Osteoblast (primary cell): ENCODE results near the gene AMMECR1. TPM values are rescaled to one million over a fixed set of nuclear protein-coding genes. Genes with fewer than 3 reads are reported as not detected.
A peak's percentile ranks its signal among the peaks of the same experiment; 100 is the strongest.

ENCODE experiments used
- DNase-seq: peaks from one replicate; pipeline ENCODE4 v3.0.0; 2011; ENCODE audit warnings: low spot score, mixed read lengths; ENCODE audit not compliant: insufficient read length; ENCODE audit errors: missing footprints
- H2AFZ ChIP-seq: 2 replicates; pipeline ENCODE4 v1.6.0; 2011; ENCODE audit warnings: mild to moderate bottlenecking, low read length
- H3K27ac ChIP-seq: 2 replicates; pipeline ENCODE4 v1.5.1; 2011; ENCODE audit warnings: mild to moderate bottlenecking, low read depth, low read length, moderate library complexity
- H3K27me3 ChIP-seq: 2 replicates; pipeline ENCODE4 v1.6.0; 2012; ENCODE audit warnings: mild to moderate bottlenecking, control low read depth, inconsistent platforms, low read length, moderate library complexity; ENCODE audit not compliant: insufficient read depth
- H3K36me3 ChIP-seq: 2 replicates; pipeline ENCODE4 v1.5.1; 2011; ENCODE audit warnings: mild to moderate bottlenecking, low read length, control low read depth, moderate library complexity; ENCODE audit not compliant: insufficient read depth
- H3K4me1 ChIP-seq: 2 replicates; pipeline ENCODE4 v1.5.1; 2011; ENCODE audit warnings: mild to moderate bottlenecking, low read length, control low read depth, moderate library complexity; ENCODE audit not compliant: insufficient read depth
- H3K4me2 ChIP-seq: 2 replicates; pipeline ENCODE4 v1.6.0; 2011; ENCODE audit warnings: mild to moderate bottlenecking, low read length; ENCODE audit not compliant: insufficient read depth
- H3K4me3 ChIP-seq: fragments of 200-600 bp; sonication (generic); 3 replicates; pipeline ENCODE4 v1.5.1; 2012; ENCODE audit warnings: mild to moderate bottlenecking, low read length, inconsistent platforms; ENCODE audit not compliant: insufficient read depth
- H3K79me2 ChIP-seq: 2 replicates; pipeline ENCODE4 v1.6.0; 2012; ENCODE audit warnings: mild to moderate bottlenecking, low read length, control low read depth, inconsistent platforms; ENCODE audit not compliant: insufficient read depth
- H3K9me3 ChIP-seq: 2 replicates; pipeline ENCODE4 v1.5.1; 2011; ENCODE audit warnings: low read depth, low read length, control low read depth
- H4K20me1 ChIP-seq: 2 replicates; pipeline ENCODE4 v1.6.0; 2012; ENCODE audit warnings: mild to moderate bottlenecking, low read length, control low read depth; ENCODE audit not compliant: insufficient read depth
- total RNA-seq: library from RNA; depleted of rRNA; stranded (reverse); fragments of >200 nt; gene quantifications from 2 replicates; pipeline ENCODE4 v1.2.3, GENCODE V29; 2012
- TF ChIP-seq, protein P1 (sequence below): IDR thresholded peaks from 2 replicates; pipeline ENCODE4 v1.5.1; 2011; ENCODE audit warnings: mild to moderate bottlenecking, low read depth, low read length, moderate library complexity; ENCODE audit errors: extremely low read depth

AMMECR1 gene
- total RNA-seq, 1 donor = 14.5 TPM

DNA sequence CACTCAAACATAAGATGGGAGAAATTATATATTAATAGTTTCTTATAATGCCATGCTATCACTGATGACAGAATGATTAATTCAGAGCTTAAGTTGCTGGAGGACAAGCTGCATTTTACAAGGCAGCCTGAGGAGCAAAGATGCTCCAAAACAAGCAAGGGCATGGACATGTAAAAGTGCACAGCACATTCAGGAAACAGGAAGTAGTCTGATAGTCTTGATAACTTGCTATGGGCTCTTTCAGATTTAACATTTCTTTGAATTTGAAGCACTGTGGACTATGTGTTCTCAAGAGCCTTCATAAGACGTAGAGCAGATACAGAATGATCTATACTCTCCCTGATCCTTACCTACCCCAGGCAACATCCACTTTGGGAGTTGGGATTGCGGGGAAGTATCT, 50.0 kb downstream of the AMMECR1 start:
- Histone ChIP-seq H3K79me2 (peaks cover 23% of the 10 kb centered on the region), H3K4me2 (no peak overlapping the region)

DNA sequence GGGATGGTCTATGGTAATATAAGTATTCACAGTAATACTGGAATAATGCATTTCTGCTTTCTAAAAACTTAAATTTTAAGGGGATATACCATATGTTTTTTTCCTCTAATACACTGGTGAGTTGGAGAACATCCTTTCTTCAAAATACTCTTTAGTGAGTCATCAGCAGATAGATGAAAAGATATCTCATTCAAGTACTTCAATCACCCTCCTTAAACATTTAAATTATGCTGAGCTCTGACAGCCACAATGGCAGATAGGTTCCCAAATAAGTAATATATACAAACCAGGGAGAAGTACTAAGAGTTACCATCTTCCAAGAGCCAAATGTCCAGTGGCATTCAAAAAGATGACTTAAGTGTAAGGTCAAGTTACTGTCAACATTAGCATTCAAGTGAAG, 52.2 kb downstream of the AMMECR1 start:
- Histone ChIP-seq H3K79me2 (peaks cover 13% of the 10 kb centered on the region), H3K36me3 (no peaks in the 10 kb centered on the region), H3K9me3 (no peaks in the 10 kb centered on the region), H4K20me1 (no peaks in the 10 kb centered on the region), H3K27me3 (no peaks in the 10 kb centered on the region), H3K27ac (no peak overlapping the region), H3K4me1 (no peaks in the 10 kb centered on the region), H2AFZ (no peak overlapping the region), H3K4me2 (no peak overlapping the region), H3K4me3 (no peak overlapping the region)
- TF ChIP-seq, protein P1, sequence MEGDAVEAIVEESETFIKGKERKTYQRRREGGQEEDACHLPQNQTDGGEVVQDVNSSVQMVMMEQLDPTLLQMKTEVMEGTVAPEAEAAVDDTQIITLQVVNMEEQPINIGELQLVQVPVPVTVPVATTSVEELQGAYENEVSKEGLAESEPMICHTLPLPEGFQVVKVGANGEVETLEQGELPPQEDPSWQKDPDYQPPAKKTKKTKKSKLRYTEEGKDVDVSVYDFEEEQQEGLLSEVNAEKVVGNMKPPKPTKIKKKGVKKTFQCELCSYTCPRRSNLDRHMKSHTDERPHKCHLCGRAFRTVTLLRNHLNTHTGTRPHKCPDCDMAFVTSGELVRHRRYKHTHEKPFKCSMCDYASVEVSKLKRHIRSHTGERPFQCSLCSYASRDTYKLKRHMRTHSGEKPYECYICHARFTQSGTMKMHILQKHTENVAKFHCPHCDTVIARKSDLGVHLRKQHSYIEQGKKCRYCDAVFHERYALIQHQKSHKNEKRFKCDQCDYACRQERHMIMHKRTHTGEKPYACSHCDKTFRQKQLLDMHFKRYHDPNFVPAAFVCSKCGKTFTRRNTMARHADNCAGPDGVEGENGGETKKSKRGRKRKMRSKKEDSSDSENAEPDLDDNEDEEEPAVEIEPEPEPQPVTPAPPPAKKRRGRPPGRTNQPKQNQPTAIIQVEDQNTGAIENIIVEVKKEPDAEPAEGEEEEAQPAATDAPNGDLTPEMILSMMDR = no peak
- DNase-seq = no peak

More for the DNA sequence above, 50.0 kb downstream of the AMMECR1 start:
- H3K9me3 ChIP-seq = no peaks in the 10 kb centered on the region
- no peaks in the 10 kb centered on the region for H3K36me3 ChIP-seq
- H3K27ac ChIP-seq = no peak overlapping the region
- H2AFZ ChIP-seq = no peak overlapping the region
- H4K20me1 ChIP-seq = no peaks in the 10 kb centered on the region
- TF ChIP-seq, protein P1 = no peak
- H3K4me3 ChIP-seq = no peak overlapping the region
- DNase-seq = no peak
- no peaks in the 10 kb centered on the region for H3K27me3 ChIP-seq
- no peaks in the 10 kb centered on the region for H3K4me1 ChIP-seq

DNA sequence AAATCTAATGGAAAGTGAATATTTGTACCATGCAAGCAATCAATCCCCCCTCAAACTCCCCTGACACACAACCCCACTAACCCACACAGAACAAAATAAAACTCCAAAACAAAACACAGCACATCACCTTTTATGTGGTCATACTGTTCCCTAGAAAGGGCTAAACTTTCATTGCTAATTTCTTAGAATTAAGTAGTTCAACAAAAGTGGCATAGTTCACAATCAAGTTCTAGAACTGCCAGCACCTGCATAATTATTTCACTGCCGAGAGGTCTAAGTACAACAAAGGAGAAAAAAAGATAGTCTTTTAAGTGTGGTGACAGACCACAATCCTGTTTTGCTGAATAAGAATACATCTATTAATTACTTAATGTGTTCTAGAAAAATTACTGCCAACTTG, 58.8 kb downstream of the AMMECR1 start:
- H3K27me3 ChIP-seq = no peaks in the 10 kb centered on the region
- no peak overlapping the region for H3K27ac ChIP-seq
- peaks cover 9% of the 10 kb centered on the region for H3K79me2 ChIP-seq
- peaks cover 4% of the 10 kb centered on the region for H4K20me1 ChIP-seq
- peaks cover 2% of the 10 kb centered on the region for H3K4me1 ChIP-seq
- no peaks in the 10 kb centered on the region for H3K36me3 ChIP-seq
- TF ChIP-seq, protein P1 = no peak
- no peak overlapping the region for H3K4me3 ChIP-seq
- DNase-seq = no peak
- H2AFZ ChIP-seq = no peak overlapping the region
- H3K4me2 ChIP-seq = no peak overlapping the region
- H3K9me3 ChIP-seq = no peaks in the 10 kb centered on the region

DNA sequence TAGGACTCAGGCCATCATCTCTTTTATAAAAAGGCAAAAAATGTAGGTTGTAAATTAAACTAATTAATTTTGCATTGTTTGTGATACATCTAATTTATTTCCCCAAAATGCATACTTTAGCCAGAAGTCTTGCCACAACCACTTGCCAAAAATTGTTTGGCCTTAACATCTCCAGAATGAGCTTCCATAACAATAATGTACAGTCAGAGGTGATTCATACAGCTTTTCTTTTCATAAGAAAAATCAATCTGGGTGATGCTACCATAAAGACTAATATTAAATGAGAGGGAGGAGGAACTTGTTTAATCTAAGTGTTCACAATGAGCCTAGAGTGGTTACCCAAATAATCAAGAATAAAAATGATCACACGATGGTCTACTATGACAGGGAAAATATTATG, 59.3 kb downstream of the AMMECR1 start:
- DNase-seq = peak; percentile 77
- peaks cover 9% of the 10 kb centered on the region for H3K79me2 ChIP-seq
- H4K20me1 ChIP-seq = peaks cover 4% of the 10 kb centered on the region
- no peak overlapping the region for H2AFZ ChIP-seq
- H3K27ac ChIP-seq = no peak overlapping the region
- H3K27me3 ChIP-seq = no peaks in the 10 kb centered on the region
- no peak overlapping the region for H3K4me2 ChIP-seq
- no peaks in the 10 kb centered on the region for H3K36me3 ChIP-seq
- H3K9me3 ChIP-seq = no peaks in the 10 kb centered on the region
- H3K4me3 ChIP-seq = no peak overlapping the region
- peaks cover 2% of the 10 kb centered on the region for H3K4me1 ChIP-seq
- TF ChIP-seq, protein P1 = no peak
